ENCODE measurements around the gene ZNF283.

- TF ChIP-seq CTCF (IDR thresholded peaks at IDR 0.05; ENCODE audit: low read depth, low read length, missing input control) (no peak), JUND (IDR thresholded peaks at IDR 0.05) (no peak), SP1 (IDR thresholded peaks at IDR 0.05) (no peak), TAF1 (conservative IDR thresholded peaks at IDR 0.05) (no peak), GABPA (IDR thresholded peaks at IDR 0.05 in 1 of 2, conservative IDR thresholded peaks at IDR 0.05 in 1 of 2) (no peak), RAD21 (IDR thresholded peaks at IDR 0.05) (no peak), MAX (IDR thresholded peaks at IDR 0.05) (no peak), REST (IDR thresholded peaks at IDR 0.05) (no peak), FOXA1 (IDR thresholded peaks at IDR 0.05) (no peak)
Observed at GRCh38 chr19:43820884-43821215, 6.3 kb upstream of the ZNF283 start.
